ENCODE results near the gene CNTROB.
"Not testable (repeated sequence)": the region's sequence is repeated elsewhere in the genome, so short reads cannot be mapped to it uniquely, and the experiment has no call there.

Gene CNTROB

GRCh38 chr17:7944326-7944725, 12.3 kb downstream of the CNTROB start:
- DNase-seq (ENCODE audit: low spot score), result no peak

- DNase-seq (ENCODE audit: low spot score), result no peak
Observed at GRCh38 chr17:7945651-7946050, 13.6 kb downstream of the CNTROB start.

- DNase-seq (ENCODE audit: low spot score), result no peak
Observed at GRCh38 chr17:7946441-7946840, 14.4 kb downstream of the CNTROB start.

- DNase-seq (ENCODE audit: low spot score), result no peak
Observed at GRCh38 chr17:7947651-7948050, 15.6 kb downstream of the CNTROB start.

- DNase-seq (ENCODE audit: low spot score), result no peak
Observed at GRCh38 chr17:7950578-7950977, 18.6 kb downstream of the CNTROB start.

GRCh38 chr17:7951143-7951792, 19.3 kb downstream of the CNTROB start:
- DNase-seq (ENCODE audit: low spot score), result no peak

GRCh38 chr17:7953266-7953665, 21.3 kb downstream of the CNTROB start:
- DNase-seq (ENCODE audit: low spot score), result not testable (repeated sequence)

- DNase-seq (ENCODE audit: low spot score), result no peak
Observed at GRCh38 chr17:7955414-7956227, 23.6 kb downstream of the CNTROB start.

GRCh38 chr17:7956228-7956965, 24.4 kb downstream of the CNTROB start:
- peak; percentile 42 for DNase-seq (ENCODE audit: low spot score)

- DNase-seq (ENCODE audit: low spot score), result no peak
Observed at GRCh38 chr17:7959503-7960253, 27.7 kb downstream of the CNTROB start.

- no peak for DNase-seq (ENCODE audit: low spot score)
Observed at GRCh38 chr17:7961421-7961820, 29.4 kb downstream of the CNTROB start.

GRCh38 chr17:7967751-7968150, 35.7 kb downstream of the CNTROB start:
- no peak for DNase-seq (ENCODE audit: low spot score)

GRCh38 chr17:7969433-7969832, 37.4 kb downstream of the CNTROB start:
- DNase-seq (ENCODE audit: low spot score), result no peak

- DNase-seq (ENCODE audit: low spot score), result no peak
Observed at GRCh38 chr17:7971651-7972050, 39.6 kb downstream of the CNTROB start.

GRCh38 chr17:7972131-7972785, 40.3 kb downstream of the CNTROB start:
- no peak for DNase-seq (ENCODE audit: low spot score)

GRCh38 chr17:7974638-7975131, 42.7 kb downstream of the CNTROB start:
- no peak for DNase-seq (ENCODE audit: low spot score)

GRCh38 chr17:7977039-7977438, 45.0 kb downstream of the CNTROB start:
- DNase-seq (ENCODE audit: low spot score), result no peak

GRCh38 chr17:7977805-7978204, 45.8 kb downstream of the CNTROB start:
- DNase-seq (ENCODE audit: low spot score), result no peak

GRCh38 chr17:7982173-7982572, 50.2 kb downstream of the CNTROB start:
- no peak for DNase-seq (ENCODE audit: low spot score)

- DNase-seq (ENCODE audit: low spot score), result no peak
Observed at GRCh38 chr17:7982666-7983065, 50.7 kb downstream of the CNTROB start.

GRCh38 chr17:7984904-7985303, 52.9 kb downstream of the CNTROB start:
- DNase-seq (ENCODE audit: low spot score), result no peak
